Activated CD8-positive, alpha-beta memory T cell treated with anti-CD3 and anti-CD28 coated beads, Interleukin-2, amount 50 U/mL, for 24 hours (primary cell): ENCODE data around the gene CNGA2.

Source experiments
- DNase-seq: peaks from one replicate; pipeline ENCODE4 v3.0.0-alpha.2; 2020; ENCODE audit errors: extremely low read depth

The CNGA2 gene

GRCh38 chrX:151711787-151712186 is 22.8 kb upstream of the CNGA2 start:
- no peak for DNase-seq

DNA sequence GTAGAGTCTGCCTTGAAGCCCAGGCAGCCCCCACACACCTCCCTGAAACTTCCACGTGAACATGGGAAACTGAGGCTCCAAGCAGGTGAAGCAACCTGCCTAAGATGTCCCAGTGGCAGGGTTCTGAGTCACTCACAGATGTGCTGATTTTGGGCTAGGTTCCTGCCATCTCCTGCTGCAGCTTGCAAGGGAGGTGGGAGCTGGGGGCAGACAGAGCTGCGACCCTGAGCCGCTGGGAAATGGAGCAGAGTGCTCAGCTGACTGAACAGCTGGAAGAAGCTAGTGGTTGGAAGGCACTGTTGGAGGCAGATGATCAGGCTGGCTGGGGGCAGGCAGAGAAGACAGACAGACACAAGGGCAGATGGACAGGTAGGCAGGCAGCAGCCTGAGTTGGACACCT is 22.3 kb upstream of the CNGA2 start:
- DNase-seq = no peak

GRCh38 chrX:151713849-151714248 is 20.7 kb upstream of the CNGA2 start:
- DNase-seq = no peak

- DNase-seq = no peak
These were observed 20.2 kb upstream of the CNGA2 start for GRCh38 chrX:151714362-151714761.

DNA sequence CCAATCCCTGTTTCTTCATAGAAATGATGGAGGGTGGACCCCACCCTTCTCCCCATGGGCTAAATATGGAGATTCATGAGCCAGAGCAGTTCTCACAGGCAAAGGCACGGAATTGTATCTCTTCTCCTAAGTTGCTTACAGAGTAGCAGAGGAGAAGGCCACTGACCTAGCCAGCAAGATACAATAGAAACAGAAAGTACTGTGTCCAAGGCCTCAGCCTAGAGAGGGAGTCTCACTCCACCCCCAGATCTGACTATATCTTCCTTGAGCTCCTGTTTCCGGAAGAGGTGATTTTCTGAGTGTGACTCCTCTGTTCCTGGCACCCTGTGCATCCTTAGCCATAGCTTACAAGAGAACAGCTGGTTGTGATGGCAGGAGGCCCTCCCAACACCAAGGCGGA is 18.8 kb upstream of the CNGA2 start, which contains the start of gene FATE1:
TSS of gene FATE1 (plus strand) at position 284 of the 400 bp plus-strand sequence. CDS start at position 369, 85 bp downstream.
- no peak for DNase-seq

DNA sequence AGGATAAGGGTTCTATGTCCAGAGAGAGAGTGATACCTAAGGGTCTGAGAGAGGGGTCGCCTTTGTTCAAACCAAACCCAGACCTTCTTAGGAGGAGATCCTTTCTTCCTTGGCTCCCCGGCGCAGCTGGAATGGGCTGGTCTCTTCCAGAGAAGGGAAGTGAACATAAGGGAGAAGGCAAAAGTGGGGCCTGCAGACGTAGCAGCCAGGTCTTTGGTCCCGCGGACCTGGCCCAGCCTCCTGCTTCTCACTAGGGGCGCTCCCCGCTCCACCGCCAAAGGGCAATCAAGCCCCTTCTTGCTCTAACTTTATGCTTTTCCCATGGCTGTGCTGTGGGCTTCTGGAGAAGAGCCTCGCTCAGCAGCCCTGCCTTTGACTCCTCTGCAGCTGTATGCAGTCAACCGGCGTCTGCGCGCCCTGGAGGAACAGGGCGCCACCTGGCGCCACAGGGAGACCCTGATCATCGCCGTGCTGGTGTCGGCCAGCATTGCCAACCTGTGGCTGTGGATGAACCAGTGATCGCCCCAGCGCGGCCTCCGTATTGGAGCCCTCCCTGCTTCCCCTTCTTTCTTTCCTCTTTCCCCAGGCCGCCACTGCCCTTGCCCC is 12.2 kb upstream of the CNGA2 start:
- DNase-seq = no peak

DNA sequence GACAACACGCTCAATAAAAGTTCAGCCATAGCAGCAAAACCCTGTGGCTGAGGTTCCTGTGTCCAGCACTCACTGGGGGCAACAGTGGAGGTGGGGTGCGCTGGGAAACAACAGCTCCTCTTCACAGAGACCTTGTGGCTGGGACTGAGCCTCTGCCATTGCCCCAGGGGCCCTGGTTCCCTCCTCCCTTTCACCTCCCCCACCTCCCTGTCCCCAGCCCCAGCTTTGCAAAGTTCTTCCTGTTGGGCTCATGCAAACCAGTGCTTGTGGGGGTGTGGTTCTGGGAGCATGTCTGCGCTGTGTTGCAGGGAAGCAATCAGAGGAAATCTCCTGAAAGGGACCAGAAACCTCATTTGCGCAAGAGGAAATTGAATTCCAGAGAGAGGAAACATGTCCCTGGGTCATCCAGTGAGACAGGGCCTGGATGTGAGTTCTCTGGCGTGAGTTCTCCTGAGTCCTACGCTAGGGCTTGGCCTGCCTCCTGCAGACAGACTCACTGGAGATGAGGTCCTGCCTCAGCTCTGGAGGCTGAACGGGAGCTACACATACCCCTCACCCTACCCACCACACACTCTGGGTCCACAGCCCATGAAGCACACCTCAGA is 11.3 kb upstream of the CNGA2 start:
- DNase-seq = no peak

DNA sequence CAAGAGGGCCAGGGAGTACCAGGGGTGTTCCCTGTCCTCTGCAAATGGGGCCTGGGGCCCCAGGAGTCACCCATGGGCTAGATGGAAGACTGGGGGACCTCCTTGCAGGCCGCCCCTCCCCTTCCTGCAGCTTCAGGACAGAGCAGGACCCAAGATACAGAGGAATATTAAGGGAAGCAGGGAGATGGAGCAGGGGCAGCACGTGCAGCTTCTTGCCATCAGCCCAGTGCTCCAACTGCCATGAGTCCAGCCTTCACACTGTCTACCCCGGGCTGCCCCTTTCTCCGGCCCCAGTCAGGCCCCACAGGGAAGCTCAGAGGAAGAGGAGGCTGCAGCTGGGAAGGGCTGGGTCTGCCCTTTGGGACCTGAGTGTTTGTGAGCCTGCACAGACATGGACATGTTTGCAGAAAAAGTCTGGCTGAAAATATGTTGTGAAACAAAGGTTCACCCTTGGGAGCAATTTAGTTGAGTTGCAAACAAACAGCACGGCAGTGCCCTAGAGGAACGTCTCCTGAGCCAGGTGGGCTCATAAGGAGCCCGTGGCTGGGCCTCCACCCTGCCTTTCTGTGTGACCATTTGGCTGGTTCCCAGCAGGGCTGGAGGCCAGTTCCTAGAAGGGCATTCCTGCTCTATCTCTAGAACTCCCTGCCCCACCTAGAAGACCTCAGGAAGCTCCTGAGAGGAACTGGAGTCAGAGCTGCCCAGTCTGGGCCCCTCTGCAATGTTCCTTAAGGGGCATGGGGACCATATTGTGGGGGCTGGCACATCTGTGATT is 9.8 kb upstream of the CNGA2 start:
- DNase-seq = no peak

- DNase-seq = no peak
These were observed 9.3 kb upstream of the CNGA2 start for GRCh38 chrX:151725338-151725614.

GRCh38 chrX:151726751-151727150 is 7.8 kb upstream of the CNGA2 start:
- DNase-seq = no peak

DNA sequence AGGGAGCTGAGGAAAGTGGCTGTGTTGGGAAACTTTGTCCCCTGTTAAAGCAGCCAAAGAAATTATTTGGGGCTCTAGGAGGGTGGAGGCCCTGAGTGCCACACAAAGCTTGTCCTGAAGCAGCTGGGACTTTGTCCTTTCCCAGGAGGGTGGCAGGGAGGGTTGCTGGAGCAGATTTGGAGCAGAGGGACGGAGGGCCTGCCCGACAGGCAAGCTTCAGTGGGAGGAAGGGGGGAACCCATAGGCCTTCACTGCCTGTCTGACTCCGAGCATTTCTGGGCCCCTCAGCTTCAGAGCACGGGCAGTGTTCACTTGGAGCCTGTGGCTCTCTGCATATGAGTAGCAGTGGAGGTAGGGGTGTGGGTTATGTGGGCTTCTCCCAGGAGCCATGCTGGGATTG is 7.2 kb upstream of the CNGA2 start:
- no peak for DNase-seq

DNA sequence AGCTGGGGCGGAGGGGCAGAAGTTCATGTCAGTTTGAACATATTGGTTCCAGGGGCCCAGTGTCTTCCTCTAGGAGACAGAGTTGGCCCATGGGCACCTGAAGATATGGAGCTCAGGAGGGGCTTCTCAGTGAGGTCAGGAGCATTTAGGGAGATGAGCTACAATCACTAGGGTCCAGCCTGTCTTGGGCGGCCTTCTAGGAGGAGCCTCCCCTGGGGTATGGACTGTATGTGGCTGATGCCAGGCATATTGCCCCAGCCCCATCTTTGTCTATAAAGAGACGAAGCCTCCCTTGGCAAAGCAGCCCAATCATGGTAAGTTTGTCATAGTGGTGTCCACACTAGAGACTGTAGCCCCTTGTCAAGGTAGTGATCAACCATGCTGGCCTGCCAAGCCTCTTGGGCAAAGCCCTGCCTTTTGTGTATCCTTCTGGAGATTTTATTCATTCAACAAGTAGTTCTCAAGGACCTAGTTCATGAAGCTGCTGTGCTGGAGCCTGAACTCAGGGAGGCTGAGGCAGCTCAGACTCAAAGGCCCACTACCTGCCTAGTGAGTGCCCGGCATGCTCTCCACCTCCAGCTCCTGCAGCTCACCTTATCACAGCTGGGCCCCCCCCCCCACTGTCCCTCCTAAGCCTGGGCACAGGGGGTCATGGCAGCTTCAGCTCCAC is 5.4 kb upstream of the CNGA2 start:
- DNase-seq = no peak

- DNase-seq = no peak
These were observed 673 bp downstream of the CNGA2 start for GRCh38 chrX:151735219-151735618.

DNA sequence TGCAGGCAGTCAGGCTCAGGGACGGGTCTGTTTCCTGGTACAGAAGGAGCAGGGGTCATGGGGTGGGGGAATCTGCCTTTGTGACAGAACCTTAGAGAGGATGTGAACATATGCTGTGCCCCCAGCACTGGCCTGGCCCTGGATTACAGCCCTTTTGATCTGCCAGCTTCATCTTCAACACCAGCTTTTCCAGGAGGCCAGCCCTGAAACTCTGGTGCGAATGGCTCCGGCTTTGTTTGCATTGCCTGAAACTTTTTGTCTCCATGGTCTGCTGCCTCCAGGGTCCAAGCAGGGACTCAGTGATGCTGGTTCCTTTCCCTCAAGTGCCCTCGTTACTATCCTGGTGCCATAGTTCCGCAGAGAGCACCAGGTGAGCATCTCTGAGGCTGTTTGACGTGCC is 2.1 kb downstream of the CNGA2 start:
- DNase-seq = no peak

DNA sequence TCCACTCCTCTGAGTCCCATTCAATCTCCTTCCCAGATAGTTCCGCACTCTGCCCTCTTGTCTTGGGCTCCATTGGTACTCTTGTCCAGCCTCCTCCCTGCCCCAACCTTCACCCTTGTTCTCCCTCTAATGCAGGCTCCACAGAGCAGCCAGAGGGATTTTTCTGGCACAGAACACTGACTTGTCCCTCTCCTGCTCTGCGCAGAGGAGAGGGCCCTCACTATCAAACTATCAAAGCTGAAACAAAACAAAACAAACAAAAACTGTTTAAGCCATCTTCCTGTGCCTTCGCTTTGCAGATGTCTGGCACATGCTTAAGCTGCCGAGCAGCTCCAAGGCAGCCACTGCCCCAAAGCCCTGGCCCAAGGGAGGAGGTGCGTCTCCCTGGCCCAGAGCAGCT is 2.9 kb downstream of the CNGA2 start:
- no peak for DNase-seq

DNA sequence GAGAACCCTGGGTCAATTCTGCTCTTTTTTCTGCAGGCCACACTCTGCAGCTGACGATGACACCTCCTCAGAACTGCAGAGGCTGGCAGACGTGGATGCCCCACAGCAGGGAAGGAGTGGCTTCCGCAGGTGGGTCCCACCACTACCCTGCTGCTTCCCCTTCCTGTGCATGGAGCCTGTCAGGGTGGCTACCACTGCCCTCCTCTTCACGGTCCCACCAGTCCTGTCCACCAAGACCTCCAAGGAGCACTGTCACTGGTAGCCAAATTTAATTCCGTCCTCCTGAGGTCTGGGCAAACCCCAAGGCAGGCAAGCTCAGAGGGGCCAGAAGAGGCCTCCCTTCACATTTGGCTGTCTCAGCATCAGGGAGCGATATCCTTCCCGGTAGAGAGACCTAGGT is 4.2 kb downstream of the CNGA2 start:
- no peak for DNase-seq

DNA sequence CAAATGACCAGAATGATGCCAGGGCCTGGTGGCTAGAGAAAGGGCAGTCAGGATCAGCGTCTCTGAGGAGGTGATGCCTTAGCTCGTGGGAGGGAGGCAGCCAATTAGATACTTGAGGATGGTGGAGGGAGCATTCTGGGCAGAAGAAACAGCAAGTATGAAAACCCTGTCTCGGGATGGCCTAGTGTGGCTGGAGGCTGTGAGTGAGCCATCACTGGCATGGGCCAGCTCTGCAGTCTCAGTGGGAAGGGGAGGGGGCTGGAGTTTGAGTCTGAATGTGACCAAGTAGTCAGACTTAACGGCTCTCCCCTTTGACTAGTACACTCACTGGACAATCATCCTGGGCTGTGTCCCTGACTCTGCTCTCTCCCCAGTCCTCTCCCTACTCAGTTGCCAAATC is 7.1 kb downstream of the CNGA2 start:
- no peak for DNase-seq

DNA sequence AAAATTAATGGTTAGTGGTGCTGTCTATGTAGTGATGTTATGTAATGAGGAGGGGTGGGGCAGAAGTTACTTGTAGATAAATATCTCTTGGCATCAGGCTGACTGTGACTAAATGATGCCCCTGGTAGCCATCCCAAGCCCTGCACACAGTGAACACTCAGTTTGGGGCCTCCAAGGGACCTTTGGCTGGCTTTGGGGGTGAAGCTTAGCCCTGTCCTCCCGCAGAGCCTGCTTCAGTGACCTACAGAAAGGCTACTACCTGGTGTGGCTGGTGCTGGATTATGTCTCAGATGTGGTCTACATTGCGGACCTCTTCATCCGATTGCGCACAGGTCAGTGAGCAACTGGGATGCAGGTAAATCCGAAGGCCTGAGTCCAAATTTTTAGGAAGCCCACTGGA is 7.8 kb downstream of the CNGA2 start:
- DNase-seq = no peak

GRCh38 chrX:151743651-151744470 is 9.3 kb downstream of the CNGA2 start:
- no peak for DNase-seq

DNA sequence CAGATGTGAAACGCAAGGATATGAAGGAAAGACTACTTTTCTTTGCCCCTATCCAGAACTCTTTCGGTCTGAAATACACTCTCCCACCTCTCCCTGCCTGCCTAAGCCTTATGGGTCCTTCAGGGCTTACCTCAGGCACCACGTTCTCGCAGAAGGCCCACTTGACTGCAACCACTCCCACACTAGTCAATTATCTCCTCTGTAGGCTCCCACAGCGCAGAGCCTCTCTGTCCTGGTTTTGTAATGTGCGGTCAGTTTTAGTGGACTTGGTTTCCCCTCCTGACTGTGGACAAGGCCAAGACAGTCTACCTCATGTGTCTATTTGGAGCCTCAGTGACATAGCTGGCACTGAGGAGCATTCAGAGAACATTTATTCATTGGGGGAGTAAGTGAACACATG is 11.1 kb downstream of the CNGA2 start:
- no peak for DNase-seq

- DNase-seq = no peak
These were observed 12.0 kb downstream of the CNGA2 start for GRCh38 chrX:151746502-151746901.

- no peak for DNase-seq
These were observed 16.0 kb downstream of the CNGA2 start for GRCh38 chrX:151750511-151750910.
